HG03064 (cell line): ENCODE data around the gene SYCN.
"Not testable (repeated sequence)": the region's sequence is repeated elsewhere in the genome, so short reads cannot be mapped to it uniquely, and the experiment has no call there.

Experiments used
- ATAC-seq: cut with Tn5 transposase; IDR thresholded peaks from one replicate; pipeline ENCODE4 v1.9.1; 2021; ENCODE audit warnings: low read depth; ENCODE audit not compliant: unreplicated experiment

SYCN gene

DNA sequence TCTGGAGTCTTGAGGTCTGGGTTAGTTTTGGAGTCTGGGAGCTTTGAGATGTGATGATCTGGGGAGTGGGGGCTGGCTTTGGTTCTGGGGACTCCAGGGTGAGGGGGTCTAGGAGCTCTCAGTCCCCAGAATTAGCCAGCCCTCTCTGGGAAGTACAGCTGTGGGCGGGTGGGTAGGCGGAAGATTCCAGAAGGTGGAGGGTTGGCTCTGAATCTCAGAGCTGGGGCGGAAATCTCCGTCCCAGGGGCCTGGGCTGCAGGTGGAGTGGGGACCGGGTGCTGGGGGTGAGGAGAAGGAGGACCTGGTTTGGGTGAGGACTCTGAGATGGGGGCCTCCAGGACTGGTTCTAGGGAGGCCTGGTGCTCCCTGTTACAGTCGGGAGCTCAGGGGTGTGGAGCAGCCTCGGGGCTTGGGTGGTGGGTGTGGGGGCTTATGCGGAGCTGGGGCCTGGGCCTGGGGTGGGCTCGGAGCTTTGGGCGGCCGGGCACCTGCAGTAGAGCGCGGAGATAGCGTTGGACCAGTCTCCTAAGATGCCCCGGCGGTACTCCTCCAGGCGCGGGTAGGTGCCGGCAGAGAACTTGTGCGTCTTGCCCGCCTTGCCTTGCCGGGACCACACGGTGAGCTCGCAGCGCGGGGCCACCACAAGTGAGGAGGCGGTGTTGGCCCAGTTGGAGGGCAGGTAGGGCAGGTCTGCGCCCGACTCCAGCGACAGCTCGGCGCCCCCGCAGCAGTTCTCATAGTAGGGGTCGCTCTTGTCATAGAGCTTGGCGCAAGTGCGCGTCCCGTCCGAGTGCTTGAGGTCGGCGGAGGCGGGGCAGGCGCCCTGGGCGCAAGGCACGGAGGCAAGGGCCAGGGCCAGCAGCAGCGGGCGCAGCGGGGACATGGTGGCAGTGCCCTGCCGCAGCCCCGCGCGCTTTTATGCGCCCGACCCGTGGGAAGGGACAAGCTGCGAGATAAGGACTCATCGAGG lies at the start of gene SYCN:
SYCN (minus strand) TSS at position 892 of the 970 bp plus-strand sequence; CDS start at position 883, 9 bp downstream.
- no peak for ATAC-seq

DNA sequence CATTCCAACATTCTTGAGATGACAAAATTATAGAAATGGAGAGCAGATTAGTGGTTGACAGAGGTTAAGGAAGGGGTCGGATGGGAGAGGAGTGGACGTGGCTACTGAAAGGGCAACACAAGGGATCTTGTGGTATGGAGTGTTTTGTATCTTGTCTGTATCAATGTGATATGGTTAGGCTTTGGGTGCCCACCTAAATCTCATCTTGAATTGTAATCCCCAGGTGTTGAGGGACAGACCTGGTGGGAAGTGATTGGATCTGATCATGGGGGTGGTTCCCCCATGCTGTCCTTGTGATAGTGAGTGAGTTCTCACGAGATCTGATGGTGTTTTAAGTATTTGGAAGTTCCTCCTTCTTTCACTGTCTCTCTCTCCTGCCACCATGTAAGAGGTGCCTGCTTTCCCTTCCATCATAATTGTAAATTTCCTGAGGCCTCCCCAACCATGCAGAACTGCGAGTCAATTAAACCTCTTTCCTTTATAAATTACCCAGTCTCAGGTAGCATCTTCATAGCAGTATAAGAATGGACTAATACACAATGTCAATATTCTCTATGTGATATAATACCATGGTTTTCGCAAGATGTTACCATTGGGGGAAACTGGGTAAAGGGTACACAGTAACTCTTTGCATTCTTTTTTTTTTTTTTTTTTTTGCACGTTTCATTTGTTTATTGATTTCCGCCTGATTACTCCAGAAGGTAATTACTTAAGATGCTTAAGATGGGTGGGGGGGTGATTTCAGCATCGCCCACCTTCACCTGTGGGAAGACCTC lies 49.5 kb upstream of the SYCN start:
- no peak for ATAC-seq

DNA sequence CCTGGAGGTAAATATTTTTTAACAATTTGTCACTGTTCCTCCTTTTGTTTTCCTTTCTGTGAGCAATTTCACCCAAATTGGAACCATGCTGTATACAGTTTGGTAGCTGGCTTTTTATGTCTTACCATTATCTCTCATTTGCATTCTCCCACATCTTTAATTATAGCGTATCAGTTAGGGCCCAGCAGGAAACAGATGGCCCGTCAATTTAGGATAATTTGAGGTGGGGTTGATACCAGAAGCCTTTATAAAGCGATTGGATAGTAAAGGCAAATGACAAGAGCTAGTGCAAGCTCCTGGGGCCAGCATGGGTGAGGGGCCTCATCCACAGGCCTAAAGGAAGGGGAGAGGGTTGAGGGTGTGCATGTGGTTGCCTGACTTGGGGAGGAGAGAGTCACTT lies 48.4 kb upstream of the SYCN start:
- ATAC-seq: no peak

DNA sequence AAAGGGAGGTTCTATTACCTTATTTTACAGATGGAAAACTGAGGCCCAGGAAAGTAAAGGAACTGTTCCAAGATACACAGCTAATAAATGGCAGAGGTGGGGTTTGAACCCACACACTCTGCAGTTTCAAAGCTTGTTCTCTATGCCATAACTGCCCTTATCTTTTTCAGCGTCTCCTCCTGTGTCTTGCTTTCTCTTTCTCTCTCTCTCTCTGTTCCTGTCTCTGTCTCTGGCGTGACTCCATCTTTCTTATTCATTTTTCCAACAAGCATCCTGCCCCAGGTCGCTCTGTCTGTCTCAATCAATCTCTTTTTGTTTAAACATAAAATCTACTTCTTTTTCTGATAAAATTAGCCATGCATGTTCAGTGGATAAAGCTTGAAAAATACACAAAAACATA lies 47.8 kb upstream of the SYCN start:
- ATAC-seq: no peak

DNA sequence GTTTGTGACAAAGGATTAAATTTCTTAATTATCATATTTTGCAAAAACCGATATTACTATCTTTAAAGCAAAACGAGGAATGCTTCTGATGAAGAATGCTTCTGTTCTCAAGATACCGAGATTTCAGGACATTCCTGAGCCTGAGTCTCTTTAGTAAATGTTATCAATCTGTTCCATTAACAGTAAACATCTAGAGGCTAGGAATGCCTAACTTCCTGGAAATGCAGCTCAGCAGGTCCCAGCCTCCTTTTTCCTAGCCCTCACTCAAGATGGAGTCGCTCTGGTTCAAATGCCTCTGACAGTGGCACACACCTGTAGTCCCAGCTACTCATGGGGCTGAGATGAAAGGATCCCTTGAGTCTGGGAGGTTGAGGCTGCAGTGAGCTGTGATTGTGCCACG lies 47.0 kb upstream of the SYCN start:
- no peak for ATAC-seq

DNA sequence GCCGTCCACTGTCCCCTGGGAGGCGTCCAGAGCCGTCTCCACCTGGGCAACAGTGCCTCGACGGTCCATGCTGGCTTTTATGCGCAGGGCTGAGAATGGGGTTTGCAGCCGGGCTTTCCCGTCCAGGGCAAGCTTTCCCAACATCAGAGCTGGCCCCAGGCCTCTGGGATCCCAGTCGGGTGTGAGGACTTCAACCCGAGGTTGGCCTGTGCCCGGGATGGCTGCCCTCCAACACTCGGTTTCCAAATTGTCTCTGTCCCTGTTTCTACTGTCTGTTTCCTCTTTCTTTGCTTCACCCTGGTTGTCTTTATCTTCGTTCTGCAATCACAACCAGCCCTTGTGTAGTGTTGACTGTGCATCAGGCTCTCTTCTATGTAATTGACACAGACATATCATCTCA lies 44.7 kb upstream of the SYCN start, which contains the start of gene IFNL4:
IFNL4 (minus strand) TSS at position 51 of the 400 bp plus-strand sequence.
- no peak for ATAC-seq

DNA sequence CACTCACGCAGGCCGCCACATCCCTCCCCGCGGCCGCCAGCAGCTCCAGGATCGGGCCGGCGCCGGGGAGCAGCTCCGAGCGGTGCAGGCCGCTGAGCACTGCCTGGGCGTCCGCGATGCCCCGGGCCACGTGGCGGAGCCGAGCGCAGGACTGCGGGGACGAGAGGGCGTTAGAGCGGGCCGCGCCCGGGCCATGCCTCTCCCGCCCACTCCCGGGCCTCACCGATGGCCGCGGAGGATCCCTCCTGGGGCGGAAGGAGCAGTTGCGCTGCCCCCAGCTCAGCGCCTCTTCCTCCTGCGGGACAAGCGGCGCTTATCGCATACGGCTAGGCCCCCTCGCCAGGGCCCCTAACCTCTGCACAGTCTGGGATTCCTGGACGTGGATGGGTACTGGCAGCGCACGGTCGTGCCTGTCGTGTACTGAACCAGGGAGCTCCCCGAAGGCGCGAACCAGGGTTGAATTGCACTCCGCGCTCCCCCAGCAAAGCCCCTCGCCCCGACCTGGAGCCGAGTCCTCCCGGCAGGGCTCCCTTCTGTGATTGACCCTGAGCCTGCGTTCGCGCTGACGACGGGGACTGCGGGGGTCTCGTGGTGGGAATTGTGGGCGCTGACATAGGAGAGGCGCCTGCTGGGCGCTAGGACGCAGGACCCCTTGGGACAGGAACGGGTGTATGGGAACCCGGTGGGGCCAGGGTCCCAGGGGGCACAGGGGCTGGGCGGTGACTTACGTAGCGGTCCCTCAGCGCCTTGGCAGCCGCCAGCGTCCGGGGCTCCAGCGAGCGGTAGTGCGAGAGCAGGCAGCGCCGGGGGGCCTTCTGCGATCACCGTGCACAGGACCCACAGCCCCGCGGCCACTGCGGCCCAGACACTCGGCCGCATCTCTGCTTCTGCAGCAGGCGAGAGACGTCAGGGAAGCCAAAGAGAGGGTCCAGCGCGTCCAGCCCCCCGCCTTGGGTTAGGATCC lies 43.9 kb upstream of the SYCN start:
- no peak for ATAC-seq

GRCh38 chr19:39246951-39247669 lies 43.0 kb upstream of the SYCN start:
- ATAC-seq: no peak

GRCh38 chr19:39245166-39245565 lies 41.1 kb upstream of the SYCN start:
- not testable (repeated sequence) for ATAC-seq

DNA sequence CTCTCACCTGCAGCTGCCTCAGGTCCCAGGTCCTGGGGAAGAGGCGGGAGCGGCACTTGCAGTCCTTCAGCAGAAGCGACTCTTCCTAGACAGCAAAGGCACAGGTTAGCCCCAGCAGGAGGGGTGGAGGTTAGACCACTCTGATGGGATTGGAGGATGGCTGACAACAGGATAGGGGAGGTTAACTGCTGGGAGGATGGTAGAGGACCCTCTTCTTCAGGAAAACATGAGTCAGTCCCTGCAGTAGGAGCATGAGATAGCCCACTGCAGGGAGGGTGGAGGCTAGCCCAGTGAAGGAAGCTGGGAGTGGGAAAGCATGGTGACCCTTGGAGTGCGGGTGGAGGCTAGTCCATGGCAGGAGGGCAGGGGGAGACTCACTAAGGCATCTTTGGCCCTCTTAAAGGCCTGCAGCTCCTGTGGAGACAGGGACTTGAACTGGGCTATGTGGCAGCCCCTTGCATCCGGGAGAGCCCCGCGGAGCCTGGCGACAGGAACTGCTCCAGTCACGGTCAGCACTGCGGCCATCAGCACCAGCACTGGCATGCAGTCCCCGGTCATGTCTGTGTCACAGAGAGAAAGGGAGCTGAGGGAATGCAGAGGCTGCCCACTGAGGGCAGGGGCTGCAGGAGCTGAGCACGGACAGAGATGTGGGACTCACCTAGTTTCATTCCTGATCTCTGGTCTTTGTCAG lies 40.5 kb upstream of the SYCN start, which contains the start of gene IFNL3:
IFNL3 (minus strand) TSS at position 597 of the 691 bp plus-strand sequence; CDS start at position 558, 39 bp downstream.
- ATAC-seq: not testable (repeated sequence)

DNA sequence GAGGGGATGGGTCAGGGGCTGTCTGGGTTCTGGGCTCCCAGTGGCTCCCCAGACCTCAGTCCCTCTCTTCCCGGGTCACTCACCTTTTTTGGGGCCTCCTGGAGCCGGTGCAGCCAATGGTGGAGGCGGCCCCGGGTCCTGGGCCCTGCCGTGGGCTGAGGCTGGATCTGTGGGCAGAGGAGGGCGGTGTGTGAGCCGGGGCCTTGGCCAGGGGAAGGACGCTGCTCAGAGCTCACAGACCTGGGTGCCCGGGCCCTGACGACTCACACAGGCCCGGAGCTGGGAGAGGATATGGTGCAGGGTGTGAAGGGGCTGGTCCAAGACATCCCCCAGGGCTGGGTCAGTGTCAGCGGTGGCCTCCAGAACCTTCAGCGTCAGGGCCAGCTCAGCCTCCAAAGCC lies 39.7 kb upstream of the SYCN start:
- ATAC-seq: not testable (repeated sequence)

GRCh38 chr19:39240421-39240820 lies 36.4 kb upstream of the SYCN start:
- ATAC-seq: no peak

DNA sequence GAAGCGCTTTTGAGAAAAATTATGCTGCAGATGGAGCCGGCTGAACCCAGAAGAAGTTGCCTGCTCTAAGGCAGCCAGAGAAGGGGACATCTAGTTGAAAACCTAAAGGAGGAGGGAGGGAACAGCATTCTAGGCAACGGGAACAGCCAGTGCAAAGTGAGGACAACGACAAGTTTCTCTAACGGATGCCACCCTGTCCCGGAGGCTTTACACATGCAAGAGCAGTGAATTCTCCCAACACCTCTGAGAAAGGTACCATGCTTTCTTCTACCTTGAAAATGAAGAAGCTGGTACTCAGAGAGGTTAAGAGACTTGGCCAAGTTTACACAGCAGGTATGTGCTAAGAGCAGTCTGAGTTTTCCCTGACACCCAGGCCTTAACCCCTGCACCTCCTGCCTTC lies 34.9 kb upstream of the SYCN start:
- ATAC-seq: no peak

DNA sequence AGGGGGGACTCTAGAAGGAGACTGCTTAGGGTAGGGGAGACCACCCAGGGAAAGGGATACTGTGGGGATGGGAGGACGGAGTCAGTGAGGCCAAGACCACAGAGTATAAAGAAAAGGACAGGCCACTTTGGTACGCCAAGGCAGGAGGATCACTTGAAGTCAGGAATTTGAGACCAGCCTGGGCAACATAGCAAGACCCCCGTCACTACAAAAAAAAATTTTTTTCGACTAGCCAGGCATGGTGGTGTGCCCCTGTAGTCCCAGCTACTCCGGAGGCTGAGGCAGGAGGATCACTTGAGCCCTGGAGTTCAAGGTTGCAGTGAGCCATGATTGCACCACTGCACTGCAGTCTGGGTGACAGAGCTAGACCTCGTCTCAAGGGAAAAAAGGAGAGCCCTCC lies 34.1 kb upstream of the SYCN start:
- ATAC-seq: no peak

- no peak for ATAC-seq
Observed at GRCh38 chr19:39237200-39238184, 33.4 kb upstream of the SYCN start.

DNA sequence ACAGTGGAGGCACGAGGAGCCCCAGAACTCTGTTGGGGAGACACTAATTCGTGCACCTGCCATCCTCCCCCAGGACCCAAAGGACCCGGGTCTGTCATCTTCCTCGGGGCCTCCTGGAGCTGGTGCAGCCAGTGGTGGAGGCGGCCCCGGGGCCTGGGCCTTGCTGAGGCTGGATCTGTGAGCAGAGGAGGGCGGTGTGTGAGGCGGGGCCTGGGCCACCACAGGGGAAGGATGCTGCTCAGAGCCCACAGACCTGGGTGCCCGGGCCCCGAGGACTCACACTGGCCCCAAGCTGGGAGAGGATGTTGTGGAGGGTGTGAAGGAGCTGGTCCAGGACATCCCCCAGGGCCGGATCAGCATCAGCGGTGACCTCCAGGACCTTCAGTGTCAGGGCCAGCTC lies 32.5 kb upstream of the SYCN start:
- no peak for ATAC-seq

- no peak for ATAC-seq
Observed at GRCh38 chr19:39232708-39233107, 28.6 kb upstream of the SYCN start.
